HG03175 (cell line): ENCODE results near the gene ING3.
A peak's percentile ranks its signal among the peaks of the same experiment; 100 is the strongest.
"Not testable (repeated sequence)": the region's sequence is repeated elsewhere in the genome, so short reads cannot be mapped to it uniquely, and the experiment has no call there.

Source experiments
- ATAC-seq: cut with Tn5 transposase; IDR thresholded peaks from one replicate; pipeline ENCODE4 v1.9.1; 2021; ENCODE audit warnings: mild to moderate bottlenecking, moderate library complexity; ENCODE audit not compliant: unreplicated experiment

Gene ING3

GRCh38 chr7:120949998-120950538 lies 509 bp upstream of the ING3 start:
- no peak for ATAC-seq

GRCh38 chr7:120951309-120951699 lies 727 bp downstream of the ING3 start:
- ATAC-seq = no peak

- no peak for ATAC-seq
Observed at GRCh38 chr7:120951826-120952225, 1.2 kb downstream of the ING3 start.

- peak; percentile 27 for ATAC-seq
Observed at GRCh38 chr7:120955577-120956149, 5.1 kb downstream of the ING3 start.

GRCh38 chr7:120959929-120960484 lies 9.4 kb downstream of the ING3 start:
- ATAC-seq = no peak

- no peak for ATAC-seq
Observed at GRCh38 chr7:120960714-120961113, 10.1 kb downstream of the ING3 start.

GRCh38 chr7:120961638-120962173 lies 11.1 kb downstream of the ING3 start:
- ATAC-seq = no peak

GRCh38 chr7:120964088-120964487 lies 13.5 kb downstream of the ING3 start:
- ATAC-seq = no peak

GRCh38 chr7:120966961-120967360 lies 16.4 kb downstream of the ING3 start:
- ATAC-seq = no peak

GRCh38 chr7:120973849-120974248 lies 23.3 kb downstream of the ING3 start:
- ATAC-seq = no peak

- ATAC-seq = no peak
Observed at GRCh38 chr7:120979765-120980499, 29.4 kb downstream of the ING3 start.

GRCh38 chr7:120981117-120981516 lies 30.5 kb downstream of the ING3 start:
- ATAC-seq = no peak

GRCh38 chr7:120981888-120982615 lies 31.5 kb downstream of the ING3 start:
- no peak for ATAC-seq

GRCh38 chr7:120983592-120983991 lies 33.0 kb downstream of the ING3 start:
- not testable (repeated sequence) for ATAC-seq

GRCh38 chr7:120984406-120984805 lies 33.8 kb downstream of the ING3 start:
- no peak for ATAC-seq

GRCh38 chr7:120985130-120985758 lies 34.7 kb downstream of the ING3 start:
- ATAC-seq = no peak

- ATAC-seq = no peak
Observed at GRCh38 chr7:120985839-120986238, 35.3 kb downstream of the ING3 start.

- no peak for ATAC-seq
Observed at GRCh38 chr7:120986650-120987049, 36.1 kb downstream of the ING3 start.

- no peak for ATAC-seq
Observed at GRCh38 chr7:120987280-120987679, 36.7 kb downstream of the ING3 start.

- ATAC-seq = peak; percentile 94
Observed at GRCh38 chr7:120987683-120988590, 37.4 kb downstream of the ING3 start.
